Progenitor cell of endocrine pancreas (in vitro differentiated cells): ENCODE data around the gene HOXA5. TPM values are rescaled to one million over a fixed set of nuclear protein-coding genes. Genes with fewer than 3 reads are reported as not detected.

Experiments used
- DNase-seq: peaks from one replicate; pipeline ENCODE4 v3.0.0; 2021; ENCODE audit warnings: low spot score; ENCODE audit not compliant: unreplicated experiment
- H3K27ac Mint-ChIP-seq: 2 replicates; pipeline ENCODE4 v1.8.0; 2021; ENCODE audit warnings: mild to moderate bottlenecking, moderate library complexity, mixed read lengths
- H3K27me3 Mint-ChIP-seq: 2 replicates; pipeline ENCODE4 v1.8.0; 2021; ENCODE audit warnings: mixed read lengths
- H3K36me3 Mint-ChIP-seq: 2 replicates; pipeline ENCODE4 v1.8.0; 2022; ENCODE audit warnings: mixed read lengths; ENCODE audit not compliant: insufficient read depth
- H3K4me1 Mint-ChIP-seq: 2 replicates; pipeline ENCODE4 v1.8.0; 2021; ENCODE audit warnings: low read depth, mixed read lengths
- H3K4me3 Mint-ChIP-seq: 2 replicates; pipeline ENCODE4 v1.8.0; 2021; ENCODE audit warnings: low read depth, mild to moderate bottlenecking, moderate library complexity, mixed read lengths
- H3K9me3 Mint-ChIP-seq: 2 replicates; pipeline ENCODE4 v1.8.0; 2021; ENCODE audit warnings: low read depth, mixed read lengths
- total RNA-seq: library from RNA; stranded (reverse); gene quantifications from 2 replicates; pipeline ENCODE4 v1.2.1, GENCODE V29; 2021
- TF ChIP-seq, protein P1 (sequence below): fragments of 200-600 bp; sonication (generic); IDR thresholded peaks from one replicate; pipeline ENCODE4 v1.5.0; 2021; ENCODE audit warnings: antibody characterized with exemption, mild to moderate bottlenecking; ENCODE audit not compliant: unreplicated experiment

The HOXA5 gene
- total RNA-seq, 1 donor from 2014 or later: 12.6 TPM

DNA sequence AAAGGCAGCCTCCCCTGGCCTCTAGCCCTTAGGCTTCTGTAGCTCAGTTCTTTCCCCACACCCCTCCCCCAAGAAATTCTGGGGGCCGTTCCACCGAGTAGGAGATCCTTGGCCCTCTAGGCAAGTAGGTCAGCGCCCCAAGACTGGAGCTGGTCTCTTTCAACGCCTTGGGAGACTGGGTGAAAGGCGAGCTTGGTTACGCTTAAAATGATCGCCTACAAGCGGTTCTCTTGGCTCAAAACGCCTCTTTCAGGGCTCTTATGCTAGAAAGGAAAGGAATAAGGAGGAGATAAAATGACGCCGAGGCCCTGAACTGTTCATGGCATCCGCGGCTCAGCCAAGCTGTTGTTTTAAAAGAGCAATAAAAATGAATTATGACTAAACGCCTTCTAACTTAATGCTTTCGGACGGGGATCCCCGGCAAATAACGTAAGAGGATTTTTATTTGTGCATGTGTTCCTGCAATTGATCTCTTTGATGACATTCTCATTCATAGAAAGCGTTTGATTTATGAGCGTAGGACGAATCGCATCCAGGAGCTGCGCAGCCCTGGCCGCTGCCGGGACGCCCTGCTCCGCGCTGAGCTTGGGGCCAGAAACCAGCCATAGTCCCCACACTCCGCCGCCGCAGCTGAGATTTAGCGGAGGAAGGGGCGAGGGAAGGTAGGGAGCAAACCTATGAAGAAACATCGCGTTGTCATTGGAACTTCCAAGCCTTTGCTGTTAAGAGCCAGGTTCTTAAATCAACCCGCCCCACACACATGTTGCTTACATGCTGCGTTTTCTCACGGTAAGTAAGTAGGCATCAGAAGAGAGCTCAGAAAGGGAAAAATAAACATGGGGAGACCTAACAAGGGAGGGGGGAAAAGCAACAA is 44.7 kb downstream of the HOXA5 start:
- Mint-ChIP-seq H3K9me3 (no peaks in the 10 kb centered on the region), H3K4me1 (peaks cover 59% of the 10 kb centered on the region), H3K27ac (peak overlapping the region; percentile 92), H3K27me3 (no peaks in the 10 kb centered on the region), H3K4me3 (peak overlapping the region; percentile 94), H3K36me3 (peaks cover 20% of the 10 kb centered on the region)
- DNase-seq: peak; percentile 50
- TF ChIP-seq, protein P1, sequence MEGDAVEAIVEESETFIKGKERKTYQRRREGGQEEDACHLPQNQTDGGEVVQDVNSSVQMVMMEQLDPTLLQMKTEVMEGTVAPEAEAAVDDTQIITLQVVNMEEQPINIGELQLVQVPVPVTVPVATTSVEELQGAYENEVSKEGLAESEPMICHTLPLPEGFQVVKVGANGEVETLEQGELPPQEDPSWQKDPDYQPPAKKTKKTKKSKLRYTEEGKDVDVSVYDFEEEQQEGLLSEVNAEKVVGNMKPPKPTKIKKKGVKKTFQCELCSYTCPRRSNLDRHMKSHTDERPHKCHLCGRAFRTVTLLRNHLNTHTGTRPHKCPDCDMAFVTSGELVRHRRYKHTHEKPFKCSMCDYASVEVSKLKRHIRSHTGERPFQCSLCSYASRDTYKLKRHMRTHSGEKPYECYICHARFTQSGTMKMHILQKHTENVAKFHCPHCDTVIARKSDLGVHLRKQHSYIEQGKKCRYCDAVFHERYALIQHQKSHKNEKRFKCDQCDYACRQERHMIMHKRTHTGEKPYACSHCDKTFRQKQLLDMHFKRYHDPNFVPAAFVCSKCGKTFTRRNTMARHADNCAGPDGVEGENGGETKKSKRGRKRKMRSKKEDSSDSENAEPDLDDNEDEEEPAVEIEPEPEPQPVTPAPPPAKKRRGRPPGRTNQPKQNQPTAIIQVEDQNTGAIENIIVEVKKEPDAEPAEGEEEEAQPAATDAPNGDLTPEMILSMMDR: no peak

DNA sequence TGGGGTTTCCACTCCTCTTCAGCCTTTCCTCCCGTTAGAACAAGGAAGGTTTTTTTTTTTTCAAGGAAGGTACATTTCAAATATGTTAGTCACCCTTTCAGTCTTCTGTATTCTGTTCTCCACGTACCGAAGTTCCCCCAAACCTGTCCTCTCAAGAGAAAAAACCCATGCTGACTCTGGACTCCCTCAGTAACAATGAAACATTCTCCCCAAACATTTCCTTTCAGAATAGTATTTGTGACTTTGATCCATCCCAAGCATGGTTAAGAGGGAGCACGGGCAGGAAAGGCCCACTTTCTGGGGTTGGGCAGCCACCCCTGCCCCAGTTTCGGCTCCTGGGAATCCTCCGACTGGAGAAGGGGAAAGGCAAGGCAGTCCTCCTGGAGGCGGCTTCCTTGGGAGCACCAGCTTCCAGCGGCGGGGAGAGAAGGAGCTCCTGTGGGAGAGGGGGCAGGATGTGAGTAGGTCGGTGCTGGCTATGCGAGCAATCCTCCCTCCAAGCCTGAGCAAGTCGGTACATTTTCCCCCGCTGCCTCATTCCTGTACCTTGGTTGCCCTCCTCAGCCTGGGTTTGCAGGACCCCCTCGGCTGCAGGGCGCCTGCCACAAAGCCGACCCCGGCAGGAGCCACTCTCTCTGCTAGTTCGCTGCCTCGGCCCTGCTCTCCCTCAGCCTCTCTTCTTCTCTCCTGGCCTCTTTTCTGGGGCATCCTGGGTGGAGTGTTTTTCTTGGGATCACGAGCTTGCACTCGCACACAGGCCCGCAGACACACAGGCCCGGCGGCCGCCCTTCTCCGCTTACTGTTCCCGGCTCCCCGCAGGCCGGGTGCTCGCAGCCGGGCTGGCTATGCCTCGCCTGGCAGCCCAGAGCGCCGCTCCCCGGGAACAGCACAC is 45.5 kb downstream of the HOXA5 start:
- no peaks in the 10 kb centered on the region for H3K9me3 Mint-ChIP-seq
- H3K4me3 Mint-ChIP-seq: peak overlapping the region; percentile 94
- peaks cover 58% of the 10 kb centered on the region for H3K4me1 Mint-ChIP-seq
- peak overlapping the region; percentile 92 for H3K27ac Mint-ChIP-seq
- H3K36me3 Mint-ChIP-seq: peaks cover 22% of the 10 kb centered on the region
- TF ChIP-seq, protein P1: no peak
- no peak for DNase-seq
- no peaks in the 10 kb centered on the region for H3K27me3 Mint-ChIP-seq

DNA sequence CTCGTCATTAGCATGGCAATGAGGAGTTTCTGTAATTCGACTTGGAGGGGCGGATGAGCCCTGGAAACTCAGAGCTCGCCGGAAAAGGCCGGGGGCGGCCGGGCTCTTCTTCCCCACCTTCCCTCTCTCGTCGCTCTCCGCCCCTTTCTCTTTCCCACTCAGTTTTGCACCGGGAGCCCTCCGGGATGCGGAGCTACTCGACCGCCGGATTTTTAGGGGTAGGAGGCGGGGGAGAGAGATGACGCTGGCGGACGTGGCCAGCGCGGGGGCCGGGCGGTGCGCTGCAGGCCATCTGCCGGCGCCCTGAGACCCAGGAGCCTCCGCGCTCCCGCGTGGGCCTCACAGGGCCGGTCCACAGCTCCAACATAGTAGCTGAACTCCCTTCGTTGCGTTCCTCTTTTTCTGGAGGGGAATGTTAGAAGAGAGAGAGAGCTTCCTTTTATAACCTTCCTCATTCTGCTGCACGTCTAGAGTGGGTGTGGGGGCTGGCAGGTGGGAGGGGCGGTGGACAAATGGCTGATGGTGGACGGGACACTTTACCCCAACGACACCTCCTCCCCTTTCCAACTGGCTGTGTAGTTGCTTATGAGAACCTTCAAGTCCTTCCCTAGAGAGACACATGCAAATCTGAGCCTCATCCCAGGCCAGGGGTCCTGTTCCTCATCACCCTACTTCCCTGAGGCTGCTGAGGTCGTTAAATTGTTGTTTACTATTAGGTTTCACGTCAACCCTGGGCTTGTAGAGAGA is 46.5 kb downstream of the HOXA5 start:
- TF ChIP-seq, protein P1: no peak
- Mint-ChIP-seq H3K4me3 (peak overlapping the region; percentile 94), H3K4me1 (peaks cover 60% of the 10 kb centered on the region), H3K9me3 (no peaks in the 10 kb centered on the region), H3K27me3 (no peaks in the 10 kb centered on the region), H3K36me3 (peaks cover 22% of the 10 kb centered on the region), H3K27ac (peak overlapping the region; percentile 92)
- no peak for DNase-seq

DNA sequence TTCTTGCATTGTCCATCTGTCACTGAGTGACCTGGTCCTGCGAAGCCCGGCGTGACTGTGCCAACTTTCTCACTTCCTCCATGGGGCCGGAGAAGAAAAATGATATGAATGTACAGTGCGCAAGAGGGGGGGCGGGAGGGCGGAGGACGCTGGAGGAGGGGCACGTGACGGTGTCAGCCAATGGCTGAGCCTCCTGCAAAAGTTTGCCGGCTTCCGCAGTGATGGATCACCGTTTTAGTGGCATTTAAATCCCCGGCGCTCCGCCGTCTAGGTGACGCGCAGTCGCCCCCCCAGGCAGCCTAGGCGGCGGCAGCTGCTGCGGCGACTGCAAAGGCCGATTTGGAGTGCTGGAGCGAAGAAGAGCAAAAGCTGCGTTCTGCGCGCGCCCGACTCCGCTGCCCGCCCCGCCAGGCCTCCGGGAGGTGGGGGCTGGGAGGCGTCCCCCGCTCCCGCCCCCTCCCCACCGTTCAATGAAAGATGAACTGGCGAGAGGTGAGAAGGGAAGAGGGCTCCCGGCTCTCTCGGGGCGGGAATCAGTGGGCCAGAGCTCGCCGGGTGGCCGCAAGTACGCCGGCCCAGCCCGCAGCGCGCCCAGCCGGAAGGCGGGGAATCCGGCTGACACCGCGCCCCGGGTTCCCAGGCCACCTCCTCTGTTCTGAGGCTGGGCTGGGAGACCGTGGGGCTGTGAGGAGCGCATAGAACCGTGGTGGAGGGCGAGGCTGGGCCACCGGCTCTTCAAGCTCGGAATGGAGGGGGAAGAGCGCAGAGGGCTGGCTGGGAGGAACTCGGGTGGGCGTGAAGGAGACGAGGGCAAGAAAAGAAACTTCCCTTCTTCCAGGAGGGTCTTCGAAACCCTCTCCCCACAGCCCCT is 47.3 kb downstream of the HOXA5 start, which contains the start of gene HOXA1:
Gene HOXA1, minus strand, starts transcription at position 104 of the 871 bp plus-strand sequence. Its CDS starts 88 bp downstream, at position 16.
- Mint-ChIP-seq H3K9me3 (no peaks in the 10 kb centered on the region), H3K27ac (peak within 1 kb of the TSS; percentile 98), H3K27me3 (no peaks in the 10 kb centered on the region), H3K36me3 (peaks cover 17% of the 10 kb centered on the region), H3K4me3 (peak within 1 kb of the TSS; percentile 94), H3K4me1 (peaks cover 60% of the 10 kb centered on the region)
- TF ChIP-seq, protein P1: no peak
- peak; percentile 85 for DNase-seq
